Thyroid gland (tissue), 4 donors: Measurements from ENCODE around the gene STOML2. TPM values are rescaled to one million over a fixed set of nuclear protein-coding genes. Genes with fewer than 3 reads are reported as not detected.
A peak's percentile ranks its signal among the peaks of the same experiment; 100 is the strongest.

Experiments
- DNase-seq, 2 donors: peaks; one replicate each; pipeline ENCODE4 v3.0.0-alpha.2; 2019
- H3K27ac ChIP-seq, 3 donors: fragments of 200-600 bp; sonication (generic); 1 replicate in 2 of 3; 2 replicates in 1 of 3; pipeline ENCODE4 v1.5.1; 2016 to 2019; ENCODE audit warnings: mild to moderate bottlenecking in 1 of 3, moderate library complexity in 1 of 3
- H3K27me3 ChIP-seq: fragments of 200-600 bp; sonication (generic); one replicate; pipeline ENCODE4 v1.5.1; 2019
- H3K36me3 ChIP-seq, 2 donors: fragments of 200-600 bp; sonication (generic); one replicate each; pipeline ENCODE4 v1.5.1; 2016 to 2019
- H3K4me1 ChIP-seq, 2 donors: fragments of 200-600 bp; sonication (generic); one replicate each; pipeline ENCODE4 v1.5.1; 2017 to 2019
- H3K4me3 ChIP-seq, 3 donors: fragments of 200-600 bp; sonication (generic); replicated peaks in 1 of 3; 1 replicate in 2 of 3; 2 replicates in 1 of 3; pipeline ENCODE4 v1.5.1; 2016; ENCODE audit warnings: mild to moderate bottlenecking in 1 of 3
- H3K9me3 ChIP-seq: fragments of 200-600 bp; sonication (generic); one replicate; pipeline ENCODE4 v1.5.1; 2017
- POLR2A ChIP-seq, 2 donors: fragments of 450-650 bp; IDR thresholded peaks; one replicate each; pipeline ENCODE4 v1.6.1; 2017; ENCODE audit warnings: antibody characterized with exemption in 2 of 2, mild to moderate bottlenecking in 2 of 2, moderate library complexity in 1 of 2
- WGBS, 2 donors: methylation state at CpG; one replicate each; pipeline ENCODE4 v1.1.5; 2017; 5-methylcytosine and 5-hydroxymethylcytosine counted together
- intact Hi-C: fragments of 100-400 bp; cut with DNase I; formaldehyde crosslinking; loops from one replicate; pipeline ENCODE4 v1.15.1; 2023
- total RNA-seq, 4 donors: library from RNA; depleted of rRNA; stranded (reverse); fragments of >200 nt; gene quantifications; one replicate each; pipeline ENCODE4 v1.2.3, GENCODE V29; 2016
- TF ChIP-seq, protein P1 (sequence below), 6 experiments: fragments of 200-600 bp in 3 of 6; fragments of 450-650 bp in 3 of 6; sonication (generic) in 3 of 6; IDR thresholded peaks; one replicate each; pipeline ENCODE4 v1.5.1; 2016 to 2019; ENCODE audit warnings: antibody characterized with exemption in 6 of 6, mild to moderate bottlenecking in 2 of 6, inconsistent platforms in 1 of 6, moderate library complexity in 1 of 6

STOML2 gene
- total RNA-seq, 4 donors from 2014 or later, result 72.5 to 130 (median 99.8) TPM

DNA sequence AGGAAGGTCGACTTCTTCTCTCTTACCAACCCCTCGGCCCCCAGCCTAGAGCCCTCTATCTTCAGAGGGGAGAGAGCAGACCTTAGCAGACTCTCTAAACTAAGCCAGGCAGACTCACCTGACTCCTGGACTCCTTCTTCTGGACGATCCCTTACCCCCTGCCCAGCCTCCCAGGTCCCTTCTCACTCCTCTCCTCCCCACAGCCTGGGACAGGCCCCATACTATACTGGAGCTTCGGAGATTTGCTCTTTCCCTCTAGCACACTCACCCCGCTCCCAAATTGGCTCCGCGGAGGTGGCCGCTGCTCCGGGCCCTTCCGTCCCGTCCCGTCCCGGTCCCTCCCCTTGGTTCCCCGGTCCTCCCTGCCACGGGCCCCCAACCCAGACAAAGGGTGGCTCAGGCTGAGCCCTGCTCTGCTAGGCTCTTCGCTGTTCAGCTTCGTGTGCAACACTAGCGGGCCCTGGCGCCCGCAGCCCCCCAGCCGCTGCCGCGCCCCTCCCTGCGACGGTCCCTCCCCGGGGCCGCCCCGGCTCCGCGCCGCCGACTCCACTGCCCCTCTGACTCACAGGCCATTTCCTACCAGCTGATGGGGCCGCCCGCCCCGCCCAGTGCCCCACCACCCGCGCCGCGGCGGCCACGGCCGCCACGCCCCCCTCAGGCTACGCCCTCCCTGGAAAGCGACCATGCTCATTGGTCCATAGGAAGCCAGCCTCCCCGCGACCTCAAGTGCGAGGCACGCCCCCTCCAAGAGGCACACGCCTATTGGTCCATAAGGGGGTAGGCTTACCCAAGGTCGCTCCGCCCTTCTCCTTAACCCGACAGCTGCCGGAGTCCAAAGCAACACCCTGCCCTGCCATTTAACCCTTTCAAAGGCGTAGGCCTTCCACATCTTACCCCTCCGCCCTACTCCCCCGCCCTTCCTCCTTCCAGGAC lies 8.3 kb upstream of the STOML2 start:
- no peaks in the 10 kb centered on the region for H3K9me3 ChIP-seq
- peak; percentile 99 for DNase-seq
- H3K4me1 ChIP-seq, result peaks cover 29 to 47% of the 10 kb centered on the region in 2 donors
- no peaks in the 10 kb centered on the region for H3K27me3 ChIP-seq
- H3K36me3 ChIP-seq, result peaks cover 16 to 21% of the 10 kb centered on the region in 2 donors
- WGBS, 2 donors, result 1 to 2% methylated on average over 26 to 50 of the region's 57 CpGs
- TF ChIP-seq, protein P1, sequence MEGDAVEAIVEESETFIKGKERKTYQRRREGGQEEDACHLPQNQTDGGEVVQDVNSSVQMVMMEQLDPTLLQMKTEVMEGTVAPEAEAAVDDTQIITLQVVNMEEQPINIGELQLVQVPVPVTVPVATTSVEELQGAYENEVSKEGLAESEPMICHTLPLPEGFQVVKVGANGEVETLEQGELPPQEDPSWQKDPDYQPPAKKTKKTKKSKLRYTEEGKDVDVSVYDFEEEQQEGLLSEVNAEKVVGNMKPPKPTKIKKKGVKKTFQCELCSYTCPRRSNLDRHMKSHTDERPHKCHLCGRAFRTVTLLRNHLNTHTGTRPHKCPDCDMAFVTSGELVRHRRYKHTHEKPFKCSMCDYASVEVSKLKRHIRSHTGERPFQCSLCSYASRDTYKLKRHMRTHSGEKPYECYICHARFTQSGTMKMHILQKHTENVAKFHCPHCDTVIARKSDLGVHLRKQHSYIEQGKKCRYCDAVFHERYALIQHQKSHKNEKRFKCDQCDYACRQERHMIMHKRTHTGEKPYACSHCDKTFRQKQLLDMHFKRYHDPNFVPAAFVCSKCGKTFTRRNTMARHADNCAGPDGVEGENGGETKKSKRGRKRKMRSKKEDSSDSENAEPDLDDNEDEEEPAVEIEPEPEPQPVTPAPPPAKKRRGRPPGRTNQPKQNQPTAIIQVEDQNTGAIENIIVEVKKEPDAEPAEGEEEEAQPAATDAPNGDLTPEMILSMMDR (IDR thresholded peaks at IDR 0.05), result no peak
- peak in 1 of 2 donors; percentile 73 for TF ChIP-seq POLR2A (IDR thresholded peaks at IDR 0.05)
- peak overlapping the region; percentile 44 to 91 (median 55) for H3K4me3 ChIP-seq
- intact Hi-C loops, result loop anchor here (10.0 kb wide), 1 partner anchor 444 kb away; no protein-coding TSS in a partner anchor
- H3K27ac ChIP-seq, result peak overlapping the region; percentile 79 to 86 (median 80)

DNA sequence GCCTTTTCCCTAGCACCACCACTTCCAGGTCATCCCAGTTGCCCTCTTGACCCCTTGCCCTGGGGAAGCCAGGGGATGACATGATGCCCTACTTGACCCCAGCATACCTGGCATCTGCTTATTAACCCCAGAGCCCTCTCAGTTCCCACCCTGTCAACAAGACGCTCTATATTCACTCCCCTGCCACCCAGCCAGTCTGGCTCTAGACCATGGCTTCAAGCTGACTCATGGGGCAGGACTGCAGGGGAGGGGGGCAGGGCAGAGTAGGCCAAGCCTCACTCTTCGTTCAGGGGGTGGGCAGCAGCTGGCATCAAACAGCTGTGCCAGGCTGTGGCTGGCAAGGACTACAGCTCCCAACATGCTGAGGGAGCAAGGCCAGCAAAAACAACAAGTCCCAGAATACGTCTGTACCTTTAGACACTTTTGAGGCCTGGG lies 7.4 kb upstream of the STOML2 start:
- DNase-seq, result peak; percentile 33 to 35
- intact Hi-C loops, result loop anchor here (10.0 kb wide), 1 partner anchor 444 kb away; no protein-coding TSS in a partner anchor
- Histone ChIP-seq H3K36me3 (peaks cover 26 to 30% of the 10 kb centered on the region in 2 donors), H3K4me3 (peak overlapping the region in 1 of 3 donors; percentile 55), H3K27ac (peak overlapping the region in 1 of 3 donors; percentile 86), H3K4me1 (peaks cover 29 to 47% of the 10 kb centered on the region in 2 donors), H3K27me3 (no peaks in the 10 kb centered on the region), H3K9me3 (no peaks in the 10 kb centered on the region)
- WGBS, 2 donors, result 34% methylated on average over 3 of the region's 3 CpGs
- no peak for TF ChIP-seq POLR2A (IDR thresholded peaks at IDR 0.05)
- TF ChIP-seq, protein P1 (IDR thresholded peaks at IDR 0.05), result no peak

DNA sequence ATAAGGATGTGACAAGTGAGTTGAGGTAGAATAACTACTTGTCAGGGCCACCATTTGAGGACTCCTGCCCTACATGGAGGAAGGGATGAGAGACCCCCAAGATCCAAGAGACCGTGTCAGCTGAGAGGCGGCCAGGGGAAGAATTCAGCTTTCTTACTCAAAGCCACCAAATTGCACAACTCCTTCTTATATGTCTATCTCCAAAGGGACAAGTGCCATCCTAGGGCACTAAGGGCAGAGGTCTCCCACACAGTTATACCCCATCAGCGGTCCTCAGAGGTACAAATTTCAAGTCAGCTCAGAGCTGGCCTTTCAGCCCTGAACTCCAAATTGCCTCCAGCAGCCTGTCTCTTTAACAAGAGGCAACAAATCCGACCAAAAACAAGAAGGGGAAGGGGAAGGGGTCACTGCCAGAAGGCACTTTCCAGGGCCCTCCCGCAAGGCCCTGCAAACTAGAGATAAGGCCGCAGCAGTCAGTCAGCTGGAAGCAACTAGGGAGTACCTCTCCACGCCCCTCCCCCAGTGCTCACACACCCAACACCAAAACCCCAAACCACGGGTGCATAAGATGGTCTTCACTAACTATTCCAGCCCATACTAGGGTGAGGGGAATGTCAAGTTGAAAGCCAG lies 6.1 kb upstream of the STOML2 start:
- WGBS, 2 donors, result 78% methylated on average over 7 of the region's 8 CpGs
- H3K27ac ChIP-seq, result no peak overlapping the region
- H3K36me3 ChIP-seq, result peaks cover 35 to 39% of the 10 kb centered on the region in 2 donors
- no peaks in the 10 kb centered on the region for H3K27me3 ChIP-seq
- TF ChIP-seq POLR2A (IDR thresholded peaks at IDR 0.05), result no peak
- TF ChIP-seq, protein P1 (IDR thresholded peaks at IDR 0.05), result no peak
- H3K4me3 ChIP-seq, result no peak overlapping the region
- H3K4me1 ChIP-seq, result peaks cover 20 to 34% of the 10 kb centered on the region in 2 donors
- no peak for DNase-seq
- H3K9me3 ChIP-seq, result no peaks in the 10 kb centered on the region
- intact Hi-C loops, result no loop called here

DNA sequence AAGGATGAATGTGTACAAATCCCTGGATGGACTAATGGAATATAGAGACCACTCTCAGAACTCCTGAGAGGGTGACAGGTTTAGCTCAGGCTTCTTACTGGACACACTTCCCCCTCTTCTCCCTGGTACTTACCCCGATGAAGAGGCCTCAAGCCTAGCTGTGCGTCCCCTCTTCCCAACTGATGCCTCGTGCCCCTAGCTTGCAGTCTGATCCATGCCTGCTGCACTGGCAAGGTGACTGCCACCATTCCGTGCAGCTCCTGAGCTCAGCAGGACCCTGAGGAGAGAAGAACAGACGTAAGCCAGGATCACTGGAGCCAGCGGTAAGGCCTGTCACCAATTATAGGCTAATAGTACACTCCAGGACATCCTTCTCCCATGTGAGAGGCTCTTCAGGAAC lies 5.5 kb upstream of the STOML2 start:
- WGBS, 2 donors, result 91 to 94% methylated on average over 6 of the region's 6 CpGs
- no peak overlapping the region for H3K27ac ChIP-seq
- peaks cover 22 to 32% of the 10 kb centered on the region in 2 donors for H3K4me1 ChIP-seq
- H3K36me3 ChIP-seq, result peaks cover 35 to 39% of the 10 kb centered on the region in 2 donors
- TF ChIP-seq, protein P1 (IDR thresholded peaks at IDR 0.05), result no peak
- TF ChIP-seq POLR2A (IDR thresholded peaks at IDR 0.05), result no peak
- no peak overlapping the region for H3K4me3 ChIP-seq
- no peaks in the 10 kb centered on the region for H3K27me3 ChIP-seq
- intact Hi-C loops, result no loop called here
- no peaks in the 10 kb centered on the region for H3K9me3 ChIP-seq
- DNase-seq, result no peak
